CD1c-positive myeloid dendritic cell (primary cell): ENCODE measurements around the gene TPRG1L.
A peak's percentile ranks its signal among the peaks of the same experiment; 100 is the strongest.

Experiments
- DNase-seq: peaks from one replicate; pipeline ENCODE4 v3.0.0-alpha.2; 2016; ENCODE audit errors: extremely low spot score

The TPRG1L gene

GRCh38 chr1:3593745-3594144 is 31.1 kb upstream of the TPRG1L start:
- DNase-seq: peak; percentile 17

DNA sequence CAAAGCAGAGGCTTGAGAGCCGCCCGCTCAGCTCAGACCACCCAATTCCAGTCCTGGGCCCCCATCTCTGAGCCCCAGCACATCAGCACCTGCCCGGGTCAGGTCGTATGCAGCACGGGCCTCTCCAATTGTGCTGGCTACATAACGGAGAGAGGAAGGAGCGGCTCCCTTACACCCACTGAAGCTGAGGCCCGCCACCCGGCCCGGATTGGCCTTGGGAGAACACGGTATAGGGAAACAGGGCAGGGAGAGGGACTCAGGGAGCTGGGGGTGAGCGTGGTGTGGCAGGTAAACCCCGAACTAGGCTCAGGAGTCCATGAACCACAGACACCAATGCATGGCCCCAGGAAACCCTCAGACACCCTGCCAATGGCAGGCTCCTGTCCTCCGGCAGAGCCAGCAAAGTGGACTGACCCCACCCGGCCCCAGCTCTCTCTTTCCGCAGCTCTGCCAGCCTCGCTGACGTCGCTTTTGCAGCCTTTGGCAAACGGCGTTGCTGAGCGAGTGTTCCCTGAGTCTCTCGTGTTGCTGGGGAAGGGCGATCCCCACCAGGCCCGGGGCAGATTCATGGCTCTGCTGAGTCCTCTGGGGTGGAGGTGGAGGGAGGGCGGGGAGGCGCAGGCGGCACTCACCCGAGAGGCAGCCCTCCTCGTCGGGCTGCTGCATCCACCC is 30.0 kb upstream of the TPRG1L start:
- DNase-seq: no peak

GRCh38 chr1:3595949-3596348 is 28.9 kb upstream of the TPRG1L start:
- no peak for DNase-seq

- no peak for DNase-seq
Measured at GRCh38 chr1:3596663-3597598, 27.9 kb upstream of the TPRG1L start.

GRCh38 chr1:3597599-3597964 is 27.2 kb upstream of the TPRG1L start:
- DNase-seq: peak; percentile 17

GRCh38 chr1:3598051-3598491 is 26.7 kb upstream of the TPRG1L start:
- DNase-seq: no peak

- DNase-seq: no peak
Measured at GRCh38 chr1:3598522-3599285, 26.1 kb upstream of the TPRG1L start.

DNA sequence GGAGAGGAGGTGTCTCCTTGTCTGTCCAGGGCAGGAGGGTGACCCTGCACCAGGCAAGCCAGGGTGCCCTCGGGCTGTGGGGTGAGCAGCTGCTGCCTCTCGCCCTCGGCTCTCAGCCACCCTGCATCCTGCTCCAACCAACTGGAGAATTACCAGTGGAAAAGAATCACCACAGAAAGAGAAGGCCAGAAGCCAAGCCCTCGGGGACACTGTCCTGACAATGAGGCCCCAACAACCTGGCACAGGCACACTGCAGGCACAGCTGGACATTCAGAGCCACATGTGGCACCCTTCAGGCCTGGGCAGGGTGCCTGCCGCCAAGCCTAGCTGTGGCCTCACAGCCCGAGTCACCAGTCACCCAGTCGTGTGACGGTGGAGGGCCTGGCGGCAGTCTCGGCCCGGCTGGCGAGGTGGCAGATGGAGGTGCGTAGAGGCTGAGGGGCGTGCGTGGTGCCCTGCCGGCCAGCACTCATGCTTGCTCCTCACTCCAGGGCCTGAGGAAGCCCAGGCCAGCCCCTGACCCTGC is 25.5 kb upstream of the TPRG1L start:
- DNase-seq: no peak

GRCh38 chr1:3599816-3600215 is 25.0 kb upstream of the TPRG1L start:
- no peak for DNase-seq

DNA sequence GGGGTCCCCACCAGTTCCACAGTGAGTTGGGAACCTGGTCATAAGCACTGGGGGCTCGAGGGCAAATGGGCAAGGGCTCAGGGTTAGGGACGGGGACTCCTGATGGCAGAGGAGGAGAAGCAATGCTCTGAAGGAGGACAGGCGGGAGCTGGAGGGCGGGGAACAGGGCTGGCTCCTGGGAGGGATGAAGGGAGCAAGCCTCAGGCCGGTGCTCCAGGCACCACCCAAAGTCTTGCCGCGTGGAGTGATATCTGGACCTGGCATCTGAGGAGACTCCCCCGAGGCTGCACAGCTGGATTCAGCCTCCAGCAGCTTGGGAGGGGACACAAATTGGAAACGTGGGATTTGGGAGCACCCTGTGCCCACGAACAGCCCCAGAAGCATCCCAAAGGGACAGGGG is 24.5 kb upstream of the TPRG1L start:
- no peak for DNase-seq

GRCh38 chr1:3601743-3602142 is 23.1 kb upstream of the TPRG1L start:
- no peak for DNase-seq

DNA sequence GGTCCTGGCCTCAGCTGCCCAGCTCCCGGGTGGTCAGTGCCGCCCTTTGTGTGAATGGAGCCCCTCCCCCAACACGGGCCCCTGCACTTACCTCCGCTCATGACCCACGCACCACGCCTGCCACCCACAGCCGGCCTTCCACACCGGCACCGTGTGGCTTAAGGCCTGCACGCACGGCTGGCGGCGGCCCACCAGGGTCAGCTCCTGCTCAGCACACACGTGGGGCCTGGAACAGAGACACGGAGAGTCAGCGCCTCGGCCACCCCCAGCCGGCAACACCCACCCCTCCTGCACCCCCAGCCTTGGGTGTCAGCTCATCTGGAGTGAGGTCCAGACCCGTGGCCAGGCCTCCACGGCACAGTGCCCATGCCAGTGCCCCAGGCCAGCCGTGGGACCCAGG is 22.4 kb upstream of the TPRG1L start:
- DNase-seq: no peak

GRCh38 chr1:3603156-3603555 is 21.7 kb upstream of the TPRG1L start:
- DNase-seq: no peak

DNA sequence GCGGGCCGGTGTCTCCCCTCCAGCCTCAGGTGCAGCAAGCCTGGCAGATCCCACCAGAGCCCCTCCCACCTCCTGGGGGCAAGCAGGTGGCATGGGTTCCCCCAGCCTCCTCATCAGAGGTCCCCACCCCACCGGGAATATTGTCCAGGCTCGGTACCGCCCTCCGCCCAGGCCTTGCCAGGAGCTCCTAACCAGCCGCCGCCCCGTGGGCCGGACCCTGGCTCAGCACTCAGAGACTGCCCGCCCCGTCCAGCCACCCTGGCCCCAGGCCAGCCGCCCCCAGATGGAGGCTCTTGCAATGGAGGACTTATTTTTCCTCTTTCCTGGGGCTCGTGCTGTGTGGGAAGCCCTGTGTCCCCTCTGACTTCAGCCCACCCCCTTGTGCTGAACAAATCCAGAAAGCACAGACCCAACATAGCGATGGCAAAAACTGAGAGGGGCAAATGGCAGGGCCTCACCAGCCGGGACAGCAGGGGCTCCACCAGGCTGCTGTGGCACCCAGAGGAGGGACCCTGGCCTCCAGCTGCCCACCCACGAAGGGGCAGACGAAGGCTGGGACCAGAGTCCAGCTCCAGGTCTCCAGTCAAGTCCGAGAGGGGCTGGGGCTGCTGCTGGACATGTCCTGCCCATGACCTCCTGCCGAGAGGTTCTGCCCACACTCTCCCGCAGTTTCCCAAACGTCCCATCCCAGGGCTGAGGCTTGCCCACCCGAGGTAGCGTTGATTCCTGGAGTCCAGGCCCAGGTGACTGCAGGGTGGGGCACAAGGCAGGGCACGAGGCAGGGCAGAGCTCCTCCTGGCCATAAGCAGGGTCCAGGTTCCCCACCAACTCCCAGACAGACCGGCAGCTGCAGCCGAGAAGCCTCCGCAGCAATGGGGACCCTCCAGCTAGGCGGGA is 21.0 kb upstream of the TPRG1L start:
- DNase-seq: no peak

- DNase-seq: no peak
Measured at GRCh38 chr1:3604468-3604974, 20.3 kb upstream of the TPRG1L start.

- DNase-seq: no peak
Measured at GRCh38 chr1:3604997-3605823, 19.6 kb upstream of the TPRG1L start.

- DNase-seq: no peak
Measured at GRCh38 chr1:3606779-3607702, 17.8 kb upstream of the TPRG1L start.

GRCh38 chr1:3607703-3608065 is 17.1 kb upstream of the TPRG1L start:
- no peak for DNase-seq

DNA sequence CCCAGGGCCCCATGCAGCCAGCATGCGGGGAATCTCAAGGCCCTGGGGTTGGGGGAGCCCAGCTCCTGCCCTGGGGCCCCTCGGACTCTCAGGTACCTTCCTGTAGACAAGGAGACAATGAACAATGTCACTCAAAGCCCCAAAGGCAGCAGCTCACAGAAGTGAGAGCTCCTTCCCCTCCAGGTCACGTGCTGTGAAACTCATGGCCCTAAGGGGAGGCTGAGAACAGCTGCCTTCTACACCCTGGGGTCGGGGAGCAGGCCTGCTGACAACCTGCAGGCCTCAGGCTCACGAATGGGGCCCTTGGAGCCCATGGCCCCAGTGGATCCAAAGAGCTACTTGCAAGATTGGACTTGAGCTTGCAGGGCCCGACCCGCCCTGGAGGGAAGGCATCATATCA is 16.7 kb upstream of the TPRG1L start:
- no peak for DNase-seq
